ENCODE results near the gene BHLHA15. TPM values are rescaled to one million over a fixed set of nuclear protein-coding genes. Genes with fewer than 3 reads are reported as not detected.

BHLHA15 gene
- total RNA-seq, 8 experiments from 2014 or later: 0.43 to 1.3 (median 0.50) TPM; not detected in 3

- H3K27ac ChIP-seq: no peak overlapping the region
- no peaks in the 10 kb centered on the region for H3K4me1 ChIP-seq (replicated peaks in 1 of 2)
- in situ Hi-C loops (cut with MboI; ENCODE audit: low pct_unique_long_range_greater_than_20kb in 2 of 9, low sequenced_read_pairs in 9 of 9, unreplicated experiment in 9 of 9): no loop called here
- no peak overlapping the region for H3K4me3 ChIP-seq
- 86 to 100% (median 96%) methylated on average over 1 to 18 of the region's 47 CpGs; no CpG with 5 or more reads in 2 of the 10 experiments for WGBS, 10 experiments
- no peak for ATAC-seq (replicated peaks in 6 of 8)
Observed at GRCh38 chr7:98205162-98205845, 5.9 kb upstream of the BHLHA15 start.

DNA sequence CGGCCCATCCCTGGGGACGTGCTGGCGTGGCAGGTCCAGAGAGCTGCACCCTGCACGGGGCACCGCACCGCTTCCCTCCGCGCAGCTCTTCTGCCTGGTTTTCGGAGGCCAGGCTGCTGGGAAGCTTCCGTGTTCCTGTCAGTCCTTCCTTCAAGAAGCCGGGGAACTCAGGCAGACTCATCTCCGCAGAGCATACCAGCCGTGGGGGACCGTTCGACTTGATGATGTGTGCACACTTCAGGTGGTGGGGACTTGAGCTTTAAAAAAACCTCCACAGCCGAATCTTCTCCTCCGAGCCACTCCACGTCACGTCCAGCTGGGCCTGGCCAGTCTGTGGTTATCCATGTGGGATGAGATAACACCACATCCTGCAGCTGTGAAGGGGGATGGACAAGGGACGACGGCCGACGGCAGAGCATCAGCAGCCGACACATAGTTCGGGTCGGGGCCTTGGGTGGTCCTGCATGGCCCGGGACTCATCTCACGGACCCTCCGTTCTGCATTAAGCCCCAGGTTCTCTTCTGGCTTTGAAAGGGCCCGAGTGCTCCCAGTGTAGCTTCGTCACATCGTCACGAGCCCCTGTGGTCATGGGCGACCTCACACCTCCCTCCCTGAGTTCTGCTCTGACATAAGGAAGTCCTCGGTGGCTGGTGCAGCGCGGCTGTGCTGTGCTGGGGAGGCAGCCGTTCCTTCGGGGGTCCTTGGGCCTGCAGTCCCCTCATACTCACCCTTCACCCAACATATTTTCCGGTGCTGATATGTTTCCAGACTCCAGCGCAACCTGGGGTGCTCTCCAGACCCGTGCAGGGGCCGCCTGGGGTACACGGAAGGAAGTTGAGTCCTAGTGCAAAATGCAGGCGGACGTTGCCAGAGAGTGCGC lies 4.5 kb upstream of the BHLHA15 start:
- no peaks in the 10 kb centered on the region for H3K4me1 ChIP-seq (replicated peaks in 1 of 2)
- H3K27ac ChIP-seq: no peak overlapping the region
- in situ Hi-C loops (cut with MboI; ENCODE audit: low pct_unique_long_range_greater_than_20kb in 2 of 9, low sequenced_read_pairs in 9 of 9, unreplicated experiment in 9 of 9): no loop called here
- H3K4me3 ChIP-seq: no peak overlapping the region
- WGBS, 10 experiments: 86 to 100% (median 93%) methylated on average over 1 to 9 of the region's 47 CpGs; no CpG with 5 or more reads in 3 of the 10 experiments
- no peak for ATAC-seq (replicated peaks in 6 of 8)

DNA sequence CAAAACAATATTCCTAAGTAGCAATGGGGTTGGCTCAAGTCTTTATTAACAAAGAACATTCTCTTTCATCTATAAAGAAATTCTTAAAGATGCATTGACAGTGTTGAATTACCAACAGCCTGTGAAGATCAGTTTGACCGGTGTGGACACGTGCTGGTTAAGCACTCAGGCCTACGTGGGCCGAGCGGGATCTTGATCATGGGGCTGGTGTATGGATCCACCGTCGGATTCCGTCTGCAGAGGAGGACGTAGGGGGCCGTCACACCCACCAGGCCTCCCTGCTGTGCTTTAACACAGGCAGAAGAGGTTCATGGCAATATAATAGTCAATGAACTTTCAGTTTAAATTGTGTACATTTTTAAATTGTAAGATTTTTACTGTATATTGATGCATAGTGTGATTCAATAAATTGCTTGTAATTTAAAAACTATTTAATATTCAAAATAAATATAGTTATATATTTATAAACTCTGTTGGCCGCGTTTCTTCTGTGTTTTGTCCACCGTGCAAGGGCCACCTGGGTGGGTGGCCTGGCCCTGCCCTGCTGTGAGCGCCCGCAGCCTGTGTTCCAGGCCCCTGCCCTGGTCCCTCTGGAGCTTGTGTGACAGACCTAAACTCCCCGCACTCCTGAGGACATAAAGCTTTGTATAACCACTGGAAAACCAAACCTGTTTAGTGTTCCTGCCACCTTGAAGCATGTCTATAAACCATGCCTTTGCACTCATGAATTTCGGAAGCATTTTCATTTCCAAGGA lies 1.9 kb upstream of the BHLHA15 start:
- ATAC-seq (replicated peaks in 6 of 8): no peak
- H3K27ac ChIP-seq: no peak overlapping the region
- in situ Hi-C loops (cut with MboI; ENCODE audit: low pct_unique_long_range_greater_than_20kb in 2 of 9, low sequenced_read_pairs in 9 of 9, unreplicated experiment in 9 of 9): no loop called here
- WGBS, 10 experiments: 86 to 100% (median 92%) methylated on average over 2 to 14 of the region's 17 CpGs; no CpG with 5 or more reads in 3 of the 10 experiments
- H3K4me3 ChIP-seq: no peak overlapping the region
- no peaks in the 10 kb centered on the region for H3K4me1 ChIP-seq (replicated peaks in 1 of 2)

GRCh38 chr7:98210513-98211220 lies 572 bp upstream of the BHLHA15 start:
- H3K4me3 ChIP-seq: peak overlapping the region in 3 of 5 donors; percentile 22 to 26 (median 26)
- H3K4me1 ChIP-seq (replicated peaks in 1 of 2): no peaks in the 10 kb centered on the region
- no peak overlapping the region for H3K27ac ChIP-seq
- in situ Hi-C loops (cut with MboI; ENCODE audit: low pct_unique_long_range_greater_than_20kb in 2 of 9, low sequenced_read_pairs in 9 of 9, unreplicated experiment in 9 of 9): no loop called here
- 27% methylated on average over 3 of the region's 49 CpGs; no CpG with 5 or more reads in 9 of the 10 experiments for WGBS, 10 experiments
- peak in 7 of 8 experiments; percentile 24 to 55 (median 45) for ATAC-seq (replicated peaks in 6 of 8)

DNA sequence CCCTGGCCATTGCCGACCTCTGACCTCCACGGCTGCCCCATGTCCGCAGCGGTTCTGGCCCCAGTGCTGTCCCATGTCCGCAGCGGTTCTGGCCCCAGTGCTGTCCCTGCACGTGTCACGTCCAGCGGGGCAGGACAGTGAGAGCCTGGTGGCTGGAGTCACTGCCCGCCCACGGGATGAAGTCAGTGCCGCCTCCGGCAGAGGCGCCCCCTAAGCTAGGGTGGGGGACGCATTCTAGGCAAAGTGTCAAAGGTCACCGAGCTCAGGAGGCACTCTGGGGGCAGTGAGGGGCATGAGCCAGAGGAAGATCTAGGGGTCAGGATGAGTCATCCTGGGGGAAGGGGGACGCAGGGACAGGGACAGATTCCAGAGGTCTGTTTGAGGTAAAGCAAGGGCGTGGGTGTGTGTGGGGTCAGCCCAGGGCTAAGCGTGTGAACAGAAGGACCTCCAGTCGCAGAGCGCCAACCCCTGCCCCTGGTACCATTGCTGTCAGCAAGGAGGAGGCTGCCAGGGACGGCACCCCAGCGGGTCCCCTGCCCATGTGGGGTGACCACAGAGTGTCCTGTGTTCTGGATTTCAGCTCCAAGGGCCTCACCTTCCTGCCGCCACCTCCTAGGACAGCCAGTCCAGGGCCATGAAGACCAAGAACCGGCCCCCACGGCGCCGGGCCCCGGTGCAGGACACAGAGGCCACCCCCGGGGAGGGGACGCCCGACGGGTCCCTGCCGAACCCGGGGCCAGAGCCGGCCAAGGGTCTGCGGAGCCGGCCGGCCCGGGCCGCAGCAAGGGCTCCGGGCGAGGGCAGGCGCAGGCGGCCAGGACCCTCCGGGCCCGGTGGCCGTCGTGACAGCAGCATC lies 665 bp downstream of the BHLHA15 start:
- Histone ChIP-seq H3K4me3 (peak overlapping the region in 3 of 5 donors; percentile 22 to 26 (median 26)), H3K4me1 (replicated peaks in 1 of 2) (no peaks in the 10 kb centered on the region), H3K27ac (no peak overlapping the region)
- peak in 6 of 8 experiments; percentile 5 to 41 (median 28) for ATAC-seq (replicated peaks in 6 of 8)
- in situ Hi-C loops (cut with MboI; ENCODE audit: low pct_unique_long_range_greater_than_20kb in 2 of 9, low sequenced_read_pairs in 9 of 9, unreplicated experiment in 9 of 9): no loop called here
- 100% methylated on average over 2 of the region's 49 CpGs; no CpG with 5 or more reads in 8 of the 10 experiments for WGBS, 10 experiments

- Histone ChIP-seq H3K4me3 (no peak overlapping the region), H3K27ac (no peak overlapping the region), H3K4me1 (replicated peaks in 1 of 2) (no peaks in the 10 kb centered on the region)
- WGBS, 10 experiments: 87 to 100% (median 92%) methylated on average over 1 to 3 of the region's 30 CpGs; no CpG with 5 or more reads in 7 of the 10 experiments
- in situ Hi-C loops (cut with MboI; ENCODE audit: low pct_unique_long_range_greater_than_20kb in 2 of 9, low sequenced_read_pairs in 9 of 9, unreplicated experiment in 9 of 9): no loop called here
- no peak for ATAC-seq (replicated peaks in 6 of 8)
Observed at GRCh38 chr7:98212532-98213041, 1.3 kb downstream of the BHLHA15 start.

DNA sequence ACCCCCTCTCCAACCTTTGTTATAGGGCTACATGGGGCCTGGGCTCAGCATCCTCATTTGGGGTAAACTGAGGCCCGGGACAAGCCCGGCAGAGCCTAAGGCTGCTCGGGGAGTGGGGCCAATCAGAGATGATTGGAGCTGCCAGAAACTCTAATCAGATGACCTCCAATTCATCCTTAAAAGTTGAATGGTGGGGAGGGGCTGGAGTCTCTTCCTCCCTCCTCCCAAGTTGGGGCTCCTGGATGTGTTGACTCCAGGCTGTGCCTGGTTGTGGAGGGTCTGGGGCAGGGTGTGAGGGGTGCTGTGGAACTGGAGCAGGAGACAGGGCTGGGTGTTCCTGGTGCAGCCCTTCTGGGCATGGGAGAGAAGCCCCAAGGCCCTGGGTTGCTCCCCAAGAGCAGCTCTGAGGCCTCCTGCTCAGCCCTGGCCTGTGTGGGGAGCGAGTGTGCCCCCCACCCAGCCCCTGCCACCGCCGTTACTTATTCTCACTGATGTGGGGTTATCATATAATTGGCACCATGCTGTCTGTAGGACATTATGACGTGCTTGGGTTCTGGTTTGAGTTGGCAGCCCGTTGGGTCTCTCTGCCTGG lies 2.2 kb downstream of the BHLHA15 start:
- no peaks in the 10 kb centered on the region for H3K4me1 ChIP-seq (replicated peaks in 1 of 2)
- WGBS, 10 experiments: 80 to 100% (median 92%) methylated on average over 1 to 2 of the region's 8 CpGs; no CpG with 5 or more reads in 5 of the 10 experiments
- no peak overlapping the region for H3K4me3 ChIP-seq
- in situ Hi-C loops (cut with MboI; ENCODE audit: low pct_unique_long_range_greater_than_20kb in 2 of 9, low sequenced_read_pairs in 9 of 9, unreplicated experiment in 9 of 9): no loop called here
- ATAC-seq (replicated peaks in 6 of 8): no peak
- H3K27ac ChIP-seq: no peak overlapping the region

- H3K4me3 ChIP-seq: no peak overlapping the region
- peak in 2 of 8 experiments; percentile 11 to 15 for ATAC-seq (replicated peaks in 6 of 8)
- no peaks in the 10 kb centered on the region for H3K4me1 ChIP-seq (replicated peaks in 1 of 2)
- in situ Hi-C loops (cut with MboI; ENCODE audit: low pct_unique_long_range_greater_than_20kb in 2 of 9, low sequenced_read_pairs in 9 of 9, unreplicated experiment in 9 of 9): no loop called here
- 88 to 100% (median 91%) methylated on average over 1 to 6 of the region's 25 CpGs; no CpG with 5 or more reads in 6 of the 10 experiments for WGBS, 10 experiments
- H3K27ac ChIP-seq: no peak overlapping the region
Observed at GRCh38 chr7:98213888-98214810, 2.9 kb downstream of the BHLHA15 start.

DNA sequence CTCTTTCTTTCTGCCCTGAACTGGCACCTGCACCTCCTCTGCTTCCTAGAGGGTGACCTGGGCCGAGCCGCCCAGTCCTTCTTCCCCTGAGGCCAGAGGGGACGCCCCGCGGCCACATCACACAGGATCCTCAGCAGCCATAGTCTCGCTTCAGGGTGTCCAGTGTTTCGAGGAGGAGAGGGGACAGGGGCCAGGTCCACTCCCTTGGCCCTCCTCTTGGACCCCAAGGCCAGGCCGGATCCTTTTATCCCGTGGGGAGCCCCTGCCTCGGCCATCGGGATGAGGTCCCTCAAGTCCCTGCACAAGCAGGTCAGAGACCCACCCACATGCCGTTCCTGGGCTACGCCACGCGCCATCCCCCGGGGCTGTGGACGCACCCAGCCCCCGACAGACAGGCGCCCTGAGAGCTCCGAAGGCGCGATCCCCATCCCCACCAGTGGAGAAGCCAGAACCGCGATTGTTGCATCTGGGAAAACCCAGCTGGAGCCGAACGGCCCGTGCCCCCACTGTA lies 3.6 kb downstream of the BHLHA15 start:
- ATAC-seq (replicated peaks in 6 of 8): no peak
- 73 to 93% (median 84%) methylated on average over 1 to 8 of the region's 27 CpGs; no CpG with 5 or more reads in 4 of the 10 experiments for WGBS, 10 experiments
- Histone ChIP-seq H3K4me1 (replicated peaks in 1 of 2) (no peaks in the 10 kb centered on the region), H3K27ac (no peak overlapping the region), H3K4me3 (no peak overlapping the region)
- in situ Hi-C loops (cut with MboI; ENCODE audit: low pct_unique_long_range_greater_than_20kb in 2 of 9, low sequenced_read_pairs in 9 of 9, unreplicated experiment in 9 of 9): no loop called here

Data from motor neuron (in vitro differentiated cells).